Neuronal stem cell (in vitro differentiated cells): ENCODE results near the gene SUGCT.

ENCODE experiments used
- DNase-seq: peaks from one replicate; pipeline ENCODE4 v3.0.0-alpha.2; 2013; ENCODE audit warnings: low spot score
- H2AFZ ChIP-seq: one replicate; pipeline ENCODE4 v1.6.1; 2013; ENCODE audit warnings: mild to moderate bottlenecking, low read length, inconsistent platforms
- H2AK5ac ChIP-seq: 2 replicates; pipeline ENCODE4 v1.6.1; 2013; ENCODE audit warnings: low read depth, mild to moderate bottlenecking, inconsistent platforms, low read length, moderate library complexity, mixed read lengths
- H2BK120ac ChIP-seq: 2 replicates; pipeline ENCODE4 v1.6.1; 2013; ENCODE audit warnings: low read depth, mild to moderate bottlenecking, inconsistent platforms, low read length, moderate library complexity, mixed read lengths
- H2BK12ac ChIP-seq: one replicate; pipeline ENCODE4 v1.6.1; 2013; ENCODE audit warnings: low read length, inconsistent platforms
- H2BK15ac ChIP-seq: 2 replicates; pipeline ENCODE4 v1.6.1; 2013; ENCODE audit warnings: mild to moderate bottlenecking, low read length, inconsistent platforms, mixed read lengths
- H2BK5ac ChIP-seq: one replicate; pipeline ENCODE4 v1.6.1; 2013; ENCODE audit warnings: inconsistent platforms, mild to moderate bottlenecking, low read length, moderate library complexity
- H3K14ac ChIP-seq: one replicate; pipeline ENCODE4 v1.6.1; 2013; ENCODE audit warnings: low read length, inconsistent platforms
- H3K18ac ChIP-seq: 2 replicates; pipeline ENCODE4 v1.6.1; 2013; ENCODE audit warnings: low read length, inconsistent platforms
- H3K23ac ChIP-seq: 2 replicates; pipeline ENCODE4 v1.6.1; 2013; ENCODE audit warnings: low read depth, mild to moderate bottlenecking, mixed read lengths, low read length, inconsistent platforms; ENCODE audit not compliant: poor library complexity
- H3K27ac ChIP-seq: replicated peaks from 3 replicates; pipeline ENCODE4 v1.5.1; 2013; ENCODE audit warnings: low read length, inconsistent platforms
- H3K27me3 ChIP-seq, 3 experiments: 2 replicates each; pipeline ENCODE4 v1.6.1; 2013; ENCODE audit warnings: low read length in 3 of 3, mild to moderate bottlenecking in 2 of 3, inconsistent platforms in 1 of 3, low read depth in 1 of 3, mixed read lengths in 1 of 3, moderate library complexity in 1 of 3; ENCODE audit not compliant: control insufficient read depth in 3 of 3, insufficient read depth in 3 of 3
- H3K36me3 ChIP-seq, 2 donors: replicated peaks in 1 of 2; 2 replicates each; pipeline ENCODE4 v1.6.1; 2013; ENCODE audit warnings: low read length in 2 of 2; ENCODE audit not compliant: control insufficient read depth in 2 of 2, insufficient read depth in 2 of 2
- H3K4ac ChIP-seq: 2 replicates; pipeline ENCODE4 v1.6.1; 2013; ENCODE audit warnings: inconsistent platforms, mild to moderate bottlenecking, low read length, moderate library complexity
- H3K4me1 ChIP-seq, 2 donors: 1 replicate in 1 of 2; 2 replicates in 1 of 2; pipeline ENCODE4 v1.6.1; 2013; ENCODE audit warnings: low read length in 2 of 2, low read depth in 1 of 2; ENCODE audit not compliant: control insufficient read depth in 2 of 2, insufficient read depth in 1 of 2
- H3K4me2 ChIP-seq: one replicate; pipeline ENCODE4 v1.6.1; 2013; ENCODE audit warnings: mild to moderate bottlenecking, low read length, inconsistent platforms; ENCODE audit not compliant: insufficient read depth, poor library complexity, severe bottlenecking
- H3K4me3 ChIP-seq, 2 donors: 2 replicates each; pipeline ENCODE4 v1.5.1; 2013; ENCODE audit warnings: low read length in 2 of 2, mild to moderate bottlenecking in 2 of 2, inconsistent platforms in 1 of 2, moderate library complexity in 1 of 2
- H3K79me1 ChIP-seq: one replicate; pipeline ENCODE4 v1.6.1; 2013; ENCODE audit warnings: low read depth, mild to moderate bottlenecking, inconsistent platforms, low read length, moderate library complexity
- H3K9ac ChIP-seq: one replicate; pipeline ENCODE4 v1.6.1; 2013; ENCODE audit warnings: mild to moderate bottlenecking, low read depth, low read length, inconsistent platforms; ENCODE audit not compliant: poor library complexity
- H3K9me3 ChIP-seq, 2 donors: replicated peaks in 1 of 2; 2 replicates each; pipeline versions ENCODE3 to v1.6.1; 2013; ENCODE audit warnings: low read length in 2 of 2, mild to moderate bottlenecking in 2 of 2, inconsistent platforms in 1 of 2, low read depth in 1 of 2, mixed read lengths in 1 of 2, moderate library complexity in 1 of 2; ENCODE audit not compliant: control insufficient read depth in 2 of 2, insufficient read depth in 1 of 2
- H4K8ac ChIP-seq: one replicate; pipeline ENCODE4 v1.6.1; 2013; ENCODE audit warnings: low read depth, mild to moderate bottlenecking, inconsistent platforms, low read length, moderate library complexity
- H4K91ac ChIP-seq: one replicate; pipeline ENCODE4 v1.6.1; 2013; ENCODE audit warnings: low read length, low read depth, mild to moderate bottlenecking, inconsistent platforms; ENCODE audit not compliant: poor library complexity
- WGBS, 2 donors: extraction: QIAGEN DNeasy Blood & Tissue Kit; methylation state at CpG; one replicate each; pipeline ENCODE4 v1.1.7; 2013; ENCODE audit warnings: missing lambda C conversion rate in 2 of 2, mixed read lengths in 1 of 2; ENCODE audit not compliant: insufficient read length in 2 of 2, insufficient replicate concordance in 1 of 2; ENCODE audit errors: extremely low coverage in 2 of 2; 5-methylcytosine and 5-hydroxymethylcytosine counted together

SUGCT gene

GRCh38 chr7:40400525-40400924 lies 265.7 kb downstream of the SUGCT start:
- Histone ChIP-seq H3K14ac (no peak overlapping the region), H3K4ac (no peak overlapping the region), H3K4me2 (no peak overlapping the region), H2BK15ac (no peak overlapping the region), H2BK12ac (no peak overlapping the region), H2AFZ (no peak overlapping the region), H3K18ac (no peak overlapping the region), H2BK120ac (no peak overlapping the region), H3K23ac (no peak overlapping the region), H4K8ac (no peak overlapping the region), H3K79me1 (no peaks in the 10 kb centered on the region), H4K91ac (no peak overlapping the region), H3K27ac (no peak overlapping the region), H2AK5ac (no peak overlapping the region), H3K27me3 (no peaks in the 10 kb centered on the region), H3K9ac (no peak overlapping the region), H2BK5ac (no peak overlapping the region), H3K9me3 (no peaks in the 10 kb centered on the region), H3K4me1 (no peaks in the 10 kb centered on the region), H3K4me3 (no peak overlapping the region), H3K36me3 (no peaks in the 10 kb centered on the region)
- no CpG with 5 or more reads among the region's 4 CpGs for WGBS, 2 donors
- no peak for DNase-seq

- no peak overlapping the region for H4K91ac ChIP-seq
- H3K27ac ChIP-seq, result no peak overlapping the region
- no peak overlapping the region for H3K9ac ChIP-seq
- no peak overlapping the region for H3K23ac ChIP-seq
- no peak overlapping the region for H3K14ac ChIP-seq
- no peak overlapping the region for H2BK120ac ChIP-seq
- H3K18ac ChIP-seq, result no peak overlapping the region
- H2AK5ac ChIP-seq, result no peak overlapping the region
- no peaks in the 10 kb centered on the region for H3K4me1 ChIP-seq
- no peak overlapping the region for H4K8ac ChIP-seq
- no peak overlapping the region for H3K4me2 ChIP-seq
- no peak overlapping the region for H2BK5ac ChIP-seq
- no peak overlapping the region for H2BK12ac ChIP-seq
- no peak for DNase-seq
- H3K36me3 ChIP-seq, result no peaks in the 10 kb centered on the region
- no peaks in the 10 kb centered on the region for H3K27me3 ChIP-seq
- H3K4ac ChIP-seq, result no peak overlapping the region
- no peak overlapping the region for H3K4me3 ChIP-seq
- no CpG with 5 or more reads among the region's 1 CpG for WGBS, 2 donors
- no peak overlapping the region for H2AFZ ChIP-seq
- H3K79me1 ChIP-seq, result no peaks in the 10 kb centered on the region
- no peaks in the 10 kb centered on the region for H3K9me3 ChIP-seq
- no peak overlapping the region for H2BK15ac ChIP-seq
These were observed 266.6 kb downstream of the SUGCT start for GRCh38 chr7:40401406-40401805.

- no peak overlapping the region for H3K23ac ChIP-seq
- no peak overlapping the region for H4K8ac ChIP-seq
- no peaks in the 10 kb centered on the region for H3K9me3 ChIP-seq
- no peaks in the 10 kb centered on the region for H3K36me3 ChIP-seq
- no peak overlapping the region for H3K4me3 ChIP-seq
- H3K27ac ChIP-seq, result no peak overlapping the region
- WGBS, 2 donors, result no CpG with 5 or more reads among the region's 5 CpGs
- no peak overlapping the region for H3K18ac ChIP-seq
- no peak overlapping the region for H3K4ac ChIP-seq
- no peaks in the 10 kb centered on the region for H3K27me3 ChIP-seq
- H3K79me1 ChIP-seq, result no peaks in the 10 kb centered on the region
- no peak overlapping the region for H3K4me2 ChIP-seq
- no peak overlapping the region for H2BK15ac ChIP-seq
- no peak overlapping the region for H3K9ac ChIP-seq
- no peak overlapping the region for H2AK5ac ChIP-seq
- H2BK5ac ChIP-seq, result no peak overlapping the region
- H2AFZ ChIP-seq, result no peak overlapping the region
- no peak overlapping the region for H2BK12ac ChIP-seq
- no peak overlapping the region for H2BK120ac ChIP-seq
- DNase-seq, result no peak
- H3K4me1 ChIP-seq, result no peaks in the 10 kb centered on the region
- no peak overlapping the region for H3K14ac ChIP-seq
- no peak overlapping the region for H4K91ac ChIP-seq
These were observed 267.9 kb downstream of the SUGCT start for GRCh38 chr7:40402661-40403060.

DNA sequence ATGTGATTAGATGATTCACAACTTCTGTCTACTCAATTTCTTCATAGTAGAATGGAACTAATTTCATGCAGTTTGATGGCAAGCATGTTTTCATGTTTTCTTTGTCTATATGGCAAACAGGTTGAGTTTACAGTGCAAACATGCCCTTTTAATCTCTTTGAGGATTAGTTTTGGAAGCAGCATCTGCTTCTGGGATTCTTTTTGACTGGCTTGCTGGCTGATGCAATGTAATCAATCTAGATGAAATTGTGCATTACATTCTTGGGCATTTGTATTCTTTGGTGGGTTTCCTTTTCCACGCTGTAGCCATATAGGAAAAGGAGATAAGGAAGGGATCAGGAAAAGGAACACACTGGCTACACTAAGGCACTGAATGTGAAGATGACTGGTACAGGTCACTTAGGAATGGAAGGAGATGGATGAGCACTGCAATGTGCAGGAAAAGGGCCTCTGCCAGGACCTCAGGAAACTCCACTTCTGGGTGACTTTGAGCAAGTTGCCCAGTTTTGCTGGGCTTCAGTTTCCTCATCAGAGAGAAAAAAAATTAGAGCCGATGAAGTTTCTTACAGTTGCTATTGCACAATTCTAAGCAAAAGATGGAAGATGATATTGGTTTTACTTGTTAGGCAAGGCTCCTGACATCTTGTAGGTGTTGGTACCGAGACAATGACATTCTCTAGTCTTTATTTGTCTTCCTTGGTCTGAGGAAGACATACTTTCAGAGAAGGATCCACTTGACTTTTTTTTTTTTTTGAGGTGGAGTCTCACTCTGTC lies 269.1 kb downstream of the SUGCT start:
- H3K4me1 ChIP-seq, result no peaks in the 10 kb centered on the region
- no peak overlapping the region for H3K4ac ChIP-seq
- no peak overlapping the region for H3K4me3 ChIP-seq
- no peak overlapping the region for H2BK15ac ChIP-seq
- no peak for DNase-seq
- no peak overlapping the region for H4K91ac ChIP-seq
- no peaks in the 10 kb centered on the region for H3K79me1 ChIP-seq
- no peak overlapping the region for H2AK5ac ChIP-seq
- no peak overlapping the region for H3K27ac ChIP-seq
- H3K23ac ChIP-seq, result no peak overlapping the region
- H4K8ac ChIP-seq, result no peak overlapping the region
- H2BK120ac ChIP-seq, result no peak overlapping the region
- no peaks in the 10 kb centered on the region for H3K9me3 ChIP-seq
- H3K14ac ChIP-seq, result no peak overlapping the region
- H3K36me3 ChIP-seq, result no peaks in the 10 kb centered on the region
- no peak overlapping the region for H2BK12ac ChIP-seq
- no peak overlapping the region for H3K4me2 ChIP-seq
- no peak overlapping the region for H2BK5ac ChIP-seq
- H3K9ac ChIP-seq, result no peak overlapping the region
- no peak overlapping the region for H2AFZ ChIP-seq
- WGBS, 2 donors, result no CpG with 5 or more reads among the region's 3 CpGs
- no peaks in the 10 kb centered on the region for H3K27me3 ChIP-seq
- H3K18ac ChIP-seq, result no peak overlapping the region
